Neural cell (in vitro differentiated cells): Measurements from ENCODE around the gene SCGN.

Source experiments
- EZH2 ChIP-seq: fragments of 200-600, 300-800 bp; shearing (Covaris generic), sonication (generic); IDR thresholded peaks from 2 replicates; pipeline ENCODE4 v1.6.1; 2014; ENCODE audit warnings: antibody characterized with exemption, low read length, borderline replicate concordance, mild to moderate bottlenecking; ENCODE audit not compliant: insufficient read depth, poor library complexity, severe bottlenecking
- POLR2AphosphoS5 ChIP-seq: IDR thresholded peaks from 2 replicates; pipeline ENCODE4 v1.6.1; 2012
- TF ChIP-seq, protein P1 (sequence below): fragments of 450-650 bp; IDR thresholded peaks from 2 replicates; pipeline ENCODE4 v1.5.1; 2014; ENCODE audit warnings: antibody characterized with exemption, mild to moderate bottlenecking, moderate library complexity; ENCODE audit not compliant: poor library complexity, severe bottlenecking

DNA sequence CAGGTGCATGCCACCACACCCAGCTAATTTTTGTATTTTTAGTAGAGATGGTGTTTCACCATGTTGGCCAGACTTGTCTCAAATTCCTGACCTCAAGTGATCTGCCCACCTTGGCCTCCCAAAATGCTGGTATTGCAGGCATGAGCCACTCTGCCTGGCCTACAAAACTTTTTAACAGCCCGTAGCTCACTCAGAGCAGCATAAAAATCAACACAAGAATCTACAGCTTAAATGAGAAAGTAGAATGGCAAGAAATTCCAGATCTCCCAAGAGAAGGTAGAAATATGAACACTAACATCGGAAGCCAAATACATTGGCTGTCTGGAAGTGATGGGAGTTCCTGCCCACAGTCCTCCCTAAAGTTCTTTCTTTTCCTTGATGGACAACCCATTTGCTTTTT, 43.7 kb downstream of the SCGN start:
- TF ChIP-seq, protein P1, sequence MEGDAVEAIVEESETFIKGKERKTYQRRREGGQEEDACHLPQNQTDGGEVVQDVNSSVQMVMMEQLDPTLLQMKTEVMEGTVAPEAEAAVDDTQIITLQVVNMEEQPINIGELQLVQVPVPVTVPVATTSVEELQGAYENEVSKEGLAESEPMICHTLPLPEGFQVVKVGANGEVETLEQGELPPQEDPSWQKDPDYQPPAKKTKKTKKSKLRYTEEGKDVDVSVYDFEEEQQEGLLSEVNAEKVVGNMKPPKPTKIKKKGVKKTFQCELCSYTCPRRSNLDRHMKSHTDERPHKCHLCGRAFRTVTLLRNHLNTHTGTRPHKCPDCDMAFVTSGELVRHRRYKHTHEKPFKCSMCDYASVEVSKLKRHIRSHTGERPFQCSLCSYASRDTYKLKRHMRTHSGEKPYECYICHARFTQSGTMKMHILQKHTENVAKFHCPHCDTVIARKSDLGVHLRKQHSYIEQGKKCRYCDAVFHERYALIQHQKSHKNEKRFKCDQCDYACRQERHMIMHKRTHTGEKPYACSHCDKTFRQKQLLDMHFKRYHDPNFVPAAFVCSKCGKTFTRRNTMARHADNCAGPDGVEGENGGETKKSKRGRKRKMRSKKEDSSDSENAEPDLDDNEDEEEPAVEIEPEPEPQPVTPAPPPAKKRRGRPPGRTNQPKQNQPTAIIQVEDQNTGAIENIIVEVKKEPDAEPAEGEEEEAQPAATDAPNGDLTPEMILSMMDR, result no peak
- TF ChIP-seq EZH2 (no peak), POLR2AphosphoS5 (no peak)
